HCT116 (cell line): ENCODE results near the gene CTNNA2. TPM values are rescaled to one million over a fixed set of nuclear protein-coding genes. Genes with fewer than 3 reads are reported as not detected.

Experiments used
- ATAC-seq: fragments of 200-7000 bp; cut with Tn5 transposase; 2 replicates; pipeline ENCODE4 v1.9.1; 2020; ENCODE audit warnings: mild to moderate bottlenecking, moderate library complexity
- BruUV-seq: library from RNA; stranded (reverse); fragments of 400-500 nt; replicated peaks from 2 replicates; lab custom pipeline; 2021; lab: Mats Ljungman, UMichigan
- CTCF ChIA-PET: fragments of 300-600 bp; sonication (Branson Sonifier 250); formaldehyde crosslinking; loops from one replicate; lab custom pipeline; 2021; ENCODE audit warnings: antibody characterized with exemption; lab: Charles Lee
- POLR2A ChIA-PET: fragments of 300-600, 350-600 bp; sonication (Branson Sonifier 250); formaldehyde crosslinking; loops from one replicate; lab custom pipeline; 2021; ENCODE audit warnings: antibody characterized with exemption; lab: Charles Lee
- RAD21 ChIA-PET, 2 experiments: fragments of 300-600 bp; sonication (Branson Sonifier 250); formaldehyde crosslinking; loops; one replicate each; lab custom pipeline; 2023; ENCODE audit warnings: low total read pairs in 2 of 2; ENCODE audit not compliant: uncharacterized antibody in 2 of 2, unreplicated experiment in 2 of 2, low non-redundant PET in 1 of 2; lab: Charles Lee
- DNase-seq: peaks from one replicate; pipeline ENCODE4 v3.0.0-alpha.2; 2010; ENCODE audit warnings: low read depth, low spot score
- H2AFZ ChIP-seq: fragments of 200-600 bp; shearing (Covaris generic), sonication (generic); 2 replicates; pipeline ENCODE4 v1.6.1; 2017; ENCODE audit warnings: low read depth, mixed run types, mixed read lengths, antibody characterized with exemption, low read length; ENCODE audit not compliant: poor library complexity, severe bottlenecking
- H3K27ac ChIP-seq: 2 replicates; pipeline ENCODE4 v1.5.1; 2012; ENCODE audit warnings: low read depth, low read length
- H3K27me3 ChIP-seq: fragments of 200-600 bp; sonication (generic); 2 replicates; pipeline ENCODE4 v1.6.1; 2016; ENCODE audit warnings: mixed run types, low read length, mixed read lengths; ENCODE audit not compliant: insufficient read depth
- H3K36me3 ChIP-seq, 2 experiments: fragments of 200-500 bp in 1 of 2; fragments of 200-600 bp in 1 of 2; sonication (Bioruptor generic) in 1 of 2; sonication (generic) in 1 of 2; 2 replicates each; pipeline versions ENCODE4 v1.5.1 to v1.6.1; 2014 to 2016; ENCODE audit warnings: low read length in 2 of 2, inconsistent platforms in 1 of 2, mixed read lengths in 1 of 2, mixed run types in 1 of 2; ENCODE audit not compliant: insufficient read depth in 2 of 2, control insufficient read depth in 1 of 2
- H3K4me1 ChIP-seq, 2 experiments: fragments of 200-600 bp in 1 of 2; sonication (generic) in 1 of 2; 2 replicates each; pipeline versions ENCODE4 v1.5.1 to v1.6.1; 2012 to 2017; ENCODE audit warnings: low read length in 2 of 2, inconsistent platforms in 1 of 2, mild to moderate bottlenecking in 1 of 2, mixed read lengths in 1 of 2, mixed run types in 1 of 2, moderate library complexity in 1 of 2; ENCODE audit not compliant: insufficient read depth in 2 of 2, control insufficient read depth in 1 of 2
- H3K4me2 ChIP-seq: fragments of 200-600 bp; sonication (generic); 2 replicates; pipeline ENCODE4 v1.6.1; 2017; ENCODE audit warnings: mixed run types, low read length, mixed read lengths
- H3K4me3 ChIP-seq, 2 experiments: fragments of 200-600 bp in 1 of 2; sonication (generic) in 1 of 2; replicated peaks in 1 of 2; 2 replicates each; pipeline ENCODE4 v1.5.1; 2011 to 2016; ENCODE audit warnings: low read length in 2 of 2, control low read depth in 1 of 2, low read depth in 1 of 2, mild to moderate bottlenecking in 1 of 2, mixed read lengths in 1 of 2, mixed run types in 1 of 2
- H3K79me2 ChIP-seq: fragments of 200-600 bp; sonication (generic); 2 replicates; pipeline ENCODE4 v1.6.1; 2017; ENCODE audit warnings: mild to moderate bottlenecking, mixed run types, low read length, moderate library complexity, mixed read lengths; ENCODE audit not compliant: insufficient read depth
- H3K9ac ChIP-seq: fragments of 200-600 bp; sonication (generic); 2 replicates; pipeline ENCODE4 v1.6.1; 2016; ENCODE audit warnings: low read length, mixed read lengths
- H3K9me2 ChIP-seq: fragments of 200-600 bp; sonication (generic), shearing (Covaris generic); 2 replicates; pipeline ENCODE4 v1.6.1; 2017; ENCODE audit warnings: mixed run types, mild to moderate bottlenecking, moderate library complexity; ENCODE audit not compliant: insufficient read depth
- H3K9me3 ChIP-seq, 2 experiments: fragments of 200-500 bp in 1 of 2; fragments of 200-600 bp in 1 of 2; sonication (Bioruptor generic) in 1 of 2; sonication (generic) in 1 of 2; 2 replicates each; pipeline ENCODE4 v1.6.1; 2014 to 2017; ENCODE audit warnings: low read length in 2 of 2, mixed read lengths in 2 of 2, inconsistent platforms in 1 of 2, low read depth in 1 of 2, mild to moderate bottlenecking in 1 of 2, mixed run types in 1 of 2, moderate library complexity in 1 of 2; ENCODE audit not compliant: control insufficient read depth in 1 of 2, insufficient read depth in 1 of 2
- H4K20me1 ChIP-seq: fragments of 200-600 bp; sonication (generic), shearing (Covaris generic); 2 replicates; pipeline ENCODE4 v1.6.1; 2017; ENCODE audit warnings: mixed run types, mild to moderate bottlenecking, moderate library complexity; ENCODE audit not compliant: insufficient read depth
- CBX3 ChIP-seq: IDR thresholded peaks from 2 replicates; pipeline ENCODE4 v1.6.1; 2012; ENCODE audit warnings: low read depth
- CTCF ChIP-seq, 3 experiments: fragments of 200-600 bp in 1 of 3; sonication (generic) in 1 of 3; IDR thresholded peaks in 2 of 3; conservative IDR thresholded peaks in 1 of 3; 2 replicates each; pipeline ENCODE4 v1.5.1; 2012 to 2017; ENCODE audit warnings: low read depth in 2 of 3, low read length in 2 of 3, antibody characterized with exemption in 1 of 3, borderline replicate concordance in 1 of 3, control low read depth in 1 of 3, mild to moderate bottlenecking in 1 of 3, mixed read lengths in 1 of 3, mixed run types in 1 of 3, moderate library complexity in 1 of 3; ENCODE audit not compliant: insufficient read depth in 1 of 3
- EGR1 ChIP-seq: IDR thresholded peaks from 2 replicates; pipeline ENCODE4 v1.6.1; 2012; ENCODE audit warnings: low read depth
- FOSL1 ChIP-seq: IDR thresholded peaks from 2 replicates; pipeline ENCODE4 v1.6.1; 2012; ENCODE audit warnings: low read depth
- JUND ChIP-seq: IDR thresholded peaks from 2 replicates; pipeline ENCODE4 v1.6.1; 2012
- MAX ChIP-seq: IDR thresholded peaks from 2 replicates; pipeline ENCODE4 v1.6.1; 2012
- POLR2AphosphoS5 ChIP-seq: IDR thresholded peaks from 2 replicates; pipeline ENCODE4 v1.6.1; 2011; ENCODE audit warnings: mild to moderate bottlenecking, low read depth, low read length, moderate library complexity
- REST ChIP-seq: IDR thresholded peaks from 2 replicates; pipeline ENCODE4 v1.6.1; 2012; ENCODE audit warnings: low read depth
- SIN3A ChIP-seq: IDR thresholded peaks from 2 replicates; pipeline ENCODE4 v1.6.1; 2012; ENCODE audit warnings: low read depth
- TCF7L2 ChIP-seq: IDR thresholded peaks from 2 replicates; pipeline ENCODE4 v1.7.0; 2011; ENCODE audit warnings: borderline replicate concordance, inconsistent platforms; ENCODE audit not compliant: insufficient read depth, insufficient read length; ENCODE audit errors: extremely low read depth
- ZFX ChIP-seq: fragments of 450-650 bp; IDR thresholded peaks from 2 replicates; pipeline ENCODE4 v1.6.1; 2017
- ZNF274 ChIP-seq: fragments of 200-500 bp; sonication (Bioruptor generic); IDR thresholded peaks from 2 replicates; pipeline ENCODE4 v1.6.1; 2014; ENCODE audit warnings: mild to moderate bottlenecking, low read depth, low read length, inconsistent platforms
- intact Hi-C: fragments of 100-400 bp; cut with micrococcal nuclease; formaldehyde crosslinking; loops from 2 replicates; pipeline ENCODE4 v1.10.0; 2022
- total RNA-seq: library from RNA; stranded (reverse); gene quantifications from one replicate; pipeline ENCODE4 v1.2.1, GENCODE V29; 2021; ENCODE audit not compliant: unreplicated experiment

The CTNNA2 gene
- total RNA-seq, 1 experiment from 2014 or later: not detected

- no peak overlapping the region for H3K4me2 ChIP-seq
- ChIA-PET POLR2A (no interaction called here), CTCF (no interaction called here), RAD21 (no interaction called here)
- intact Hi-C loops: no loop called here
- no TSS peak for BruUV-seq
- no peak overlapping the region for H2AFZ ChIP-seq
- H3K4me3 ChIP-seq: no peak overlapping the region
- no peaks in the 10 kb centered on the region for H3K79me2 ChIP-seq
- H3K27me3 ChIP-seq: no peaks in the 10 kb centered on the region
- no peaks in the 10 kb centered on the region for H3K4me1 ChIP-seq
- DNase-seq: no peak
- no peak for ATAC-seq
- TF ChIP-seq FOSL1: no peak
- no peak for TF ChIP-seq CBX3
- no peak for TF ChIP-seq EGR1
- TF ChIP-seq POLR2AphosphoS5: no peak
- no peaks in the 10 kb centered on the region for H4K20me1 ChIP-seq
- no peaks in the 10 kb centered on the region for H3K36me3 ChIP-seq
- H3K9me2 ChIP-seq: no peaks in the 10 kb centered on the region
- H3K9ac ChIP-seq: no peak overlapping the region
- H3K9me3 ChIP-seq: peaks cover 2 to 13% of the 10 kb centered on the region in 2 experiments; a peak in 2 of 4 replicates
- no peak overlapping the region for H3K27ac ChIP-seq
Observed at GRCh38 chr2:80113399-80113798, 600.5 kb downstream of the CTNNA2 start.

- no peak for ATAC-seq
- BruUV-seq: no TSS peak
- POLR2A ChIA-PET: no interaction called here
- Histone ChIP-seq H3K36me3 (no peaks in the 10 kb centered on the region), H3K9me3 (peaks cover 0 to 22% of the 10 kb centered on the region in 2 experiments; a peak in 2 of 4 replicates), H3K27me3 (no peaks in the 10 kb centered on the region), H4K20me1 (no peaks in the 10 kb centered on the region), H3K4me3 (no peak overlapping the region), H3K9ac (no peak overlapping the region), H2AFZ (no peak overlapping the region), H3K79me2 (no peaks in the 10 kb centered on the region), H3K9me2 (no peaks in the 10 kb centered on the region), H3K4me1 (no peaks in the 10 kb centered on the region), H3K27ac (no peak overlapping the region), H3K4me2 (no peak overlapping the region)
- DNase-seq: no peak
- CTCF ChIA-PET: no interaction called here
- intact Hi-C loops: no loop called here
- RAD21 ChIA-PET: no interaction called here
- TF ChIP-seq POLR2AphosphoS5 (no peak), JUND (no peak), FOSL1 (no peak), TCF7L2 (no peak), MAX (no peak), CBX3 (no peak), EGR1 (no peak), SIN3A (no peak), ZFX (no peak), CTCF (IDR thresholded peaks at IDR 0.05 in 2 of 3, conservative IDR thresholded peaks at IDR 0.05 in 1 of 3; ENCODE audit: borderline replicate concordance in 1 of 3, insufficient read depth in 1 of 3, low read depth in 2 of 3, low read length in 2 of 3) (no peak), REST (no peak), ZNF274 (no peak)
Observed at GRCh38 chr2:80114812-80115211, 602.0 kb downstream of the CTNNA2 start.
